BLaER1 (cell line): ENCODE measurements around the gene SMAP2.

Experiments
- H3K27ac ChIP-seq: shearing (Covaris generic); formaldehyde crosslinking; 2 replicates; pipeline ENCODE4 v1.8.1; 2022
- H3K27me3 ChIP-seq: shearing (Covaris generic); formaldehyde crosslinking; 2 replicates; pipeline ENCODE4 v1.8.1; 2022
- H3K36me3 ChIP-seq: shearing (Covaris generic); formaldehyde crosslinking; 2 replicates; pipeline ENCODE4 v1.8.1; 2022
- H3K4me1 ChIP-seq: shearing (Covaris generic); formaldehyde crosslinking; 2 replicates; pipeline ENCODE4 v1.8.1; 2022
- H3K4me2 ChIP-seq: shearing (Covaris generic); formaldehyde crosslinking; 2 replicates; pipeline ENCODE4 v1.8.1; 2022
- H3K4me3 ChIP-seq: shearing (Covaris generic); formaldehyde crosslinking; 2 replicates; pipeline ENCODE4 v1.8.1; 2022
- H3K9ac ChIP-seq: shearing (Covaris generic); formaldehyde crosslinking; 2 replicates; pipeline ENCODE4 v1.8.1; 2022
- H3K9me3 ChIP-seq: shearing (Covaris generic); formaldehyde crosslinking; 2 replicates; pipeline ENCODE4 v1.8.1; 2022
- H4K20me1 ChIP-seq: shearing (Covaris generic); formaldehyde crosslinking; 2 replicates; pipeline ENCODE4 v1.8.1; 2022
- Cebpa-rat ChIP-seq: shearing (Covaris generic); IDR thresholded peaks from 2 replicates; pipeline ENCODE4 v1.8.1; 2022

SMAP2 gene

GRCh38 chr1:40432644-40433390 is 59.3 kb downstream of the SMAP2 start:
- no peak overlapping the region for H3K27ac ChIP-seq
- no peaks in the 10 kb centered on the region for H4K20me1 ChIP-seq
- H3K27me3 ChIP-seq, result no peaks in the 10 kb centered on the region
- H3K9ac ChIP-seq, result no peak overlapping the region
- peaks cover 20% of the 10 kb centered on the region; the same call in 1 of the 2 replicates for H3K9me3 ChIP-seq
- H3K4me3 ChIP-seq, result no peak overlapping the region
- H3K36me3 ChIP-seq, result no peaks in the 10 kb centered on the region
- H3K4me2 ChIP-seq, result no peak overlapping the region
- no peak for TF ChIP-seq Cebpa-rat
- peaks cover 10% of the 10 kb centered on the region for H3K4me1 ChIP-seq

DNA sequence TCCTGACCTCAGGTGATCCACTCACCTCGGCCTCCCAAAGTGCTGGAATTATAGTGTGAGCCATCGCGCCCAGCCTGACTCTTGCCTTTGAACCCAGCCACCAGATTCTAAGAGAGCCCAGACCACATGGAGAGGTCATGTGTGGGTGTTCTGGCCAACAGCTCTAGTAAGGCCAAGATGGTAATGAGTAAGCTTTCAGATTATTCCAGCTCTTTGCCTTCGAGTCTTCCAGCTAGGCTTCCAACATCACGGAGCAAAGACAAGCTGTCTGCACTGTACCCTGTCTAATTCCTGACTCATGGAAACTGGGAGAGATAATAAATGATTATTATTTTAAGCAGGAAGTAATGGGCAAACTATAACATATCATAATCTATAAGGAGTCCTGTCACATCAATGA is 61.9 kb downstream of the SMAP2 start:
- TF ChIP-seq Cebpa-rat, result no peak
- H3K4me1 ChIP-seq, result peaks cover 6% of the 10 kb centered on the region
- no peak overlapping the region for H3K27ac ChIP-seq

DNA sequence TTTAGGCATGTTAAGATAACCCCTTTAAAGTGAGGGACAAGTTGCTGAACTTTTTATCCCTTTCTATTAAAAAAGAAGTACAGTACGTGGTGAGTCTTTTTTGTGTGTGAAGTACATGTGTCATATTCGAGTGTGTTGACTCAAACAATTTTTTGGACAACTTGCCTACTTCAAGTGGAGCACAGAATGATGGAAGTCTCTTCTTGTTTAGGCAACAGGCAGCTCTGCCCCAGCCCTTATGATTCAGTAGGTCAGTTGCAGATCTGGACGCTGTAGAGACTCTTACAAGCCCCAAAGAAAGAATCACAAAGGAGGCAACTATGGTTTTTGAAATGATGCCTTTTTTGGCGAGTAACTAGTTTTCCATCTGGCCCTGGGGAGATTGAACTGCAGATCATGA is 62.3 kb downstream of the SMAP2 start:
- no peak for TF ChIP-seq Cebpa-rat
- Histone ChIP-seq H3K4me1 (peaks cover 2% of the 10 kb centered on the region), H3K4me2 (no peak overlapping the region), H3K4me3 (no peak overlapping the region), H3K36me3 (no peaks in the 10 kb centered on the region), H3K9ac (no peak overlapping the region), H3K27me3 (no peaks in the 10 kb centered on the region), H3K9me3 (peaks cover 9% of the 10 kb centered on the region; the same call in 1 of the 2 replicates), H4K20me1 (no peaks in the 10 kb centered on the region), H3K27ac (no peak overlapping the region)

More for the DNA sequence above, 61.9 kb downstream of the SMAP2 start:
- Histone ChIP-seq H4K20me1 (no peaks in the 10 kb centered on the region), H3K36me3 (no peaks in the 10 kb centered on the region), H3K9me3 (peaks cover 13% of the 10 kb centered on the region; the same call in 1 of the 2 replicates), H3K4me2 (no peak overlapping the region), H3K9ac (no peak overlapping the region), H3K27me3 (no peaks in the 10 kb centered on the region), H3K4me3 (no peak overlapping the region)

GRCh38 chr1:40438391-40439015 is 65.0 kb downstream of the SMAP2 start:
- Histone ChIP-seq H3K9me3 (peaks cover 11% of the 10 kb centered on the region; the same call in 1 of the 2 replicates), H3K27me3 (no peaks in the 10 kb centered on the region), H4K20me1 (no peaks in the 10 kb centered on the region), H3K36me3 (no peaks in the 10 kb centered on the region), H3K9ac (no peak overlapping the region), H3K4me2 (no peak overlapping the region), H3K4me1 (no peaks in the 10 kb centered on the region), H3K4me3 (no peak overlapping the region), H3K27ac (no peak overlapping the region)
- no peak for TF ChIP-seq Cebpa-rat

GRCh38 chr1:40439247-40439646 is 65.7 kb downstream of the SMAP2 start:
- Histone ChIP-seq H3K36me3 (no peaks in the 10 kb centered on the region), H3K27ac (no peak overlapping the region), H3K27me3 (no peaks in the 10 kb centered on the region), H3K4me2 (no peak overlapping the region), H3K4me3 (no peak overlapping the region), H3K9me3 (peaks cover 14% of the 10 kb centered on the region; the same call in 1 of the 2 replicates), H4K20me1 (no peaks in the 10 kb centered on the region), H3K4me1 (no peaks in the 10 kb centered on the region), H3K9ac (no peak overlapping the region)
- TF ChIP-seq Cebpa-rat, result no peak

GRCh38 chr1:40449684-40450494 is 76.4 kb downstream of the SMAP2 start, which contains the start of gene ZFP69B:
ZFP69B (plus strand) TSS chr1:40450476; CDS start chr1:40450962, 486 bp downstream.
- Histone ChIP-seq H3K36me3 (peaks cover 24% of the 10 kb centered on the region), H3K9ac (peak within 1 kb of the TSS; percentile 84), H3K4me3 (peak within 1 kb of the TSS; percentile 80), H3K27me3 (no peaks in the 10 kb centered on the region), H3K4me1 (peaks cover 21% of the 10 kb centered on the region), H3K27ac (peak within 1 kb of the TSS; percentile 85), H3K4me2 (peak within 1 kb of the TSS; percentile 75), H4K20me1 (no peaks in the 10 kb centered on the region), H3K9me3 (peaks cover 60% of the 10 kb centered on the region)
- TF ChIP-seq Cebpa-rat, result no peak

GRCh38 chr1:40450495-40451237 is 77.1 kb downstream of the SMAP2 start:
- peak overlapping the region; percentile 84 for H3K9ac ChIP-seq
- peak overlapping the region; percentile 75 for H3K4me2 ChIP-seq
- peak; percentile 83 for TF ChIP-seq Cebpa-rat
- peaks cover 27% of the 10 kb centered on the region for H3K36me3 ChIP-seq
- H3K27ac ChIP-seq, result peak overlapping the region; percentile 85
- H3K4me3 ChIP-seq, result peak overlapping the region; percentile 80
- no peaks in the 10 kb centered on the region for H3K27me3 ChIP-seq
- H3K9me3 ChIP-seq, result peaks cover 61% of the 10 kb centered on the region
- H3K4me1 ChIP-seq, result peaks cover 21% of the 10 kb centered on the region
- H4K20me1 ChIP-seq, result no peaks in the 10 kb centered on the region

DNA sequence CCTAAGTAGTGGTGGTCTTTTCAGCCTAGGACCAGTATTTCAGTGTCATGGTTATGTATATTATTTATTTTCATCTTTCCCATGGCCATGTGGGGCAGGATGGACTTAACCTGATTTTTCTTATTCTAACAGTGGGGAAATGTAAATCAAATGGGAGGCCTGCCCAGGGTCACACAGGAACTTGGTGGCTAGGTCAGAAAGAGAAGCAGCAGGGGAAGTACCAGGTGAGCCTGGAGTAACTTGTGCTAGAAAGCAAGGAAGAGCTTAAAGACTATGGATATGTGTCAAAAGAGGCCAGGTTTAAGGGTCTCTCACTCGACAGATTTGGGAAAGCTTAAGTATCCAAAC is 77.7 kb downstream of the SMAP2 start:
- H3K9ac ChIP-seq, result peak overlapping the region; percentile 84
- peak overlapping the region; percentile 75 for H3K4me2 ChIP-seq
- H3K4me1 ChIP-seq, result peaks cover 21% of the 10 kb centered on the region
- peak overlapping the region; percentile 80 for H3K4me3 ChIP-seq
- no peaks in the 10 kb centered on the region for H4K20me1 ChIP-seq
- peaks cover 32% of the 10 kb centered on the region for H3K36me3 ChIP-seq
- no peak for TF ChIP-seq Cebpa-rat
- peaks cover 61% of the 10 kb centered on the region for H3K9me3 ChIP-seq
- peak overlapping the region; percentile 85 for H3K27ac ChIP-seq
- no peaks in the 10 kb centered on the region for H3K27me3 ChIP-seq

DNA sequence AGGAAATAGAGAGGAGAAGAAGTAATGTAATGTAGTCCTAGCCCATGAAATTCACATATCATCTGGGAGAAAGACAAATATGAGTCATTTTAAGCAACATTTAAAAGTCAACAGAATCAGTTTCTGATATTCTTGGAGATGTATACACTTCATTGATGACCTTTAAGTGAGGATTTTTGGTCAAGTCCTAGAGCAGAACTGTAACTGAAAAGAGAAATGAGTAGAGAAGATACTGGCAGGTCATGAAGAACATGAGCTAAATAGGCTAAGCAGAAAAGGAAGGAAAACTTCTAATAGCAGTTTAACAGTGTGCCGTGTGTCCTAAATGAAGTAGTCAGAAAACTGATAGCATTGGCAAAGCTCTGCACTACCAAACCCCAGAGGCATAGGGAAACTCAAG is 81.3 kb downstream of the SMAP2 start:
- no peak overlapping the region for H3K27ac ChIP-seq
- H3K9ac ChIP-seq, result no peak overlapping the region
- H3K36me3 ChIP-seq, result peaks cover 68% of the 10 kb centered on the region
- peaks cover 84% of the 10 kb centered on the region for H3K9me3 ChIP-seq
- no peak for TF ChIP-seq Cebpa-rat
- no peak overlapping the region for H3K4me2 ChIP-seq
- H3K27me3 ChIP-seq, result no peaks in the 10 kb centered on the region
- peaks cover 13% of the 10 kb centered on the region for H3K4me1 ChIP-seq
- H4K20me1 ChIP-seq, result no peaks in the 10 kb centered on the region
- H3K4me3 ChIP-seq, result peak overlapping the region; percentile 23; the same call in 1 of the 2 replicates
